Peyer's patch (tissue), 4 donors: ENCODE results near the gene SERINC5.

Source experiments
- POLR2A ChIP-seq, 2 donors: fragments of 450-650 bp; IDR thresholded peaks; one replicate each; pipeline ENCODE4 v1.5.1; 2017; ENCODE audit warnings: antibody characterized with exemption in 2 of 2, mild to moderate bottlenecking in 2 of 2, moderate library complexity in 2 of 2
- TF ChIP-seq, protein P1 (sequence below), 6 experiments: fragments of 450-650 bp in 4 of 6; fragments of 200-600 bp in 2 of 6; sonication (generic) in 1 of 6; IDR thresholded peaks; one replicate each; pipeline ENCODE4 v1.5.1; 2017 to 2019; ENCODE audit warnings: antibody characterized with exemption in 6 of 6, mild to moderate bottlenecking in 3 of 6, moderate library complexity in 1 of 6

DNA sequence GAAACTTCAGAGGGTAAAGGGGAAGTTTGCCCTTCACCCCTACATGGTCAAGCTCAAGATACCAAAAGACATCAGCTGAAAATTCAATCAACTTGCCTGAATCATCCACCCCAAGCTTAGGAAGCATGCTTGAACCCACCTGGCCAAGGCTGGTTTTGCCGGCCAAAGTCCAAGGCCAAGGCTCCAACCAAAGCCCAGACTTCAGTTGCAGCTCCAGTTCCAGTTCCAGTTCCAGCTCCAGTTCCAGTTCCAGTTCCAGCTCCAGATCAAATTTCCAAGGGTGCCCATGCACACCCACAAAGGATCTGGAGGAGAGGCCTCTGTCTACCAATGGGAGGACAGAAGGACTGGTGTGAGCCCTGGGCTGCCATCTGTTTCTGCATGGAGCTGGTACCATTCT is 4.6 kb upstream of the SERINC5 start:
- TF ChIP-seq, protein P1, sequence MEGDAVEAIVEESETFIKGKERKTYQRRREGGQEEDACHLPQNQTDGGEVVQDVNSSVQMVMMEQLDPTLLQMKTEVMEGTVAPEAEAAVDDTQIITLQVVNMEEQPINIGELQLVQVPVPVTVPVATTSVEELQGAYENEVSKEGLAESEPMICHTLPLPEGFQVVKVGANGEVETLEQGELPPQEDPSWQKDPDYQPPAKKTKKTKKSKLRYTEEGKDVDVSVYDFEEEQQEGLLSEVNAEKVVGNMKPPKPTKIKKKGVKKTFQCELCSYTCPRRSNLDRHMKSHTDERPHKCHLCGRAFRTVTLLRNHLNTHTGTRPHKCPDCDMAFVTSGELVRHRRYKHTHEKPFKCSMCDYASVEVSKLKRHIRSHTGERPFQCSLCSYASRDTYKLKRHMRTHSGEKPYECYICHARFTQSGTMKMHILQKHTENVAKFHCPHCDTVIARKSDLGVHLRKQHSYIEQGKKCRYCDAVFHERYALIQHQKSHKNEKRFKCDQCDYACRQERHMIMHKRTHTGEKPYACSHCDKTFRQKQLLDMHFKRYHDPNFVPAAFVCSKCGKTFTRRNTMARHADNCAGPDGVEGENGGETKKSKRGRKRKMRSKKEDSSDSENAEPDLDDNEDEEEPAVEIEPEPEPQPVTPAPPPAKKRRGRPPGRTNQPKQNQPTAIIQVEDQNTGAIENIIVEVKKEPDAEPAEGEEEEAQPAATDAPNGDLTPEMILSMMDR (IDR thresholded peaks at IDR 0.05) = no peak
- TF ChIP-seq POLR2A (IDR thresholded peaks at IDR 0.05) = no peak
